ENCODE data around the gene SPP1.
"Not testable (repeated sequence)": the region's sequence is repeated elsewhere in the genome, so short reads cannot be mapped to it uniquely, and the experiment has no call there.

DNA sequence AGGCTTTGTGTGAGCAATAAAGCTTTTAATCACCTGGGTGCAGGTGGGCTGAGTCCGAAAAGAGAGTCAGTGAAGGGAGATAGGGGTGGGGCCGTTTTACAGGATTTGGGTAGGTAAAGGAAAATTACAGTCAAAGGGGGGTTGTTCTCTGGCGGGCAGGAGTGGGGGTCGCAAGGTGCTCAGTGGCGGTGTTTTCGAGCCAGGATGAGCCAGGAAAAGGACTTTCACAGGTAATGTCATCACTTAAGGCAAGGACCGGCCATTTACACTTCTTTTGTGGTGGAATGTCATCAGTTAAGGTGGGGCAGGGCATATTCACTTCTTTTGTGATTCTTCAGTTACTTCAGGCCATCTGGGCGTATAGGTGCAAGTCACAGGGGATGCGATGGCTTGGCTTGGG is 39.6 kb upstream of the SPP1 start:
- TF ChIP-seq, protein P1, sequence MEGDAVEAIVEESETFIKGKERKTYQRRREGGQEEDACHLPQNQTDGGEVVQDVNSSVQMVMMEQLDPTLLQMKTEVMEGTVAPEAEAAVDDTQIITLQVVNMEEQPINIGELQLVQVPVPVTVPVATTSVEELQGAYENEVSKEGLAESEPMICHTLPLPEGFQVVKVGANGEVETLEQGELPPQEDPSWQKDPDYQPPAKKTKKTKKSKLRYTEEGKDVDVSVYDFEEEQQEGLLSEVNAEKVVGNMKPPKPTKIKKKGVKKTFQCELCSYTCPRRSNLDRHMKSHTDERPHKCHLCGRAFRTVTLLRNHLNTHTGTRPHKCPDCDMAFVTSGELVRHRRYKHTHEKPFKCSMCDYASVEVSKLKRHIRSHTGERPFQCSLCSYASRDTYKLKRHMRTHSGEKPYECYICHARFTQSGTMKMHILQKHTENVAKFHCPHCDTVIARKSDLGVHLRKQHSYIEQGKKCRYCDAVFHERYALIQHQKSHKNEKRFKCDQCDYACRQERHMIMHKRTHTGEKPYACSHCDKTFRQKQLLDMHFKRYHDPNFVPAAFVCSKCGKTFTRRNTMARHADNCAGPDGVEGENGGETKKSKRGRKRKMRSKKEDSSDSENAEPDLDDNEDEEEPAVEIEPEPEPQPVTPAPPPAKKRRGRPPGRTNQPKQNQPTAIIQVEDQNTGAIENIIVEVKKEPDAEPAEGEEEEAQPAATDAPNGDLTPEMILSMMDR (IDR thresholded peaks at IDR 0.05): not testable (repeated sequence)
- not testable (repeated sequence) for TF ChIP-seq POLR2A (IDR thresholded peaks at IDR 0.05)
